SK-N-SH (cell line): ENCODE data around the gene NELFB.

Experiments used
- CTCF ChIP-seq: fragments of 200-600 bp; sonication (generic); IDR thresholded peaks from 2 replicates; pipeline ENCODE4 v1.6.1; 2017; ENCODE audit warnings: antibody characterized with exemption, mild to moderate bottlenecking, moderate library complexity
- EP300 ChIP-seq, 2 experiments: IDR thresholded peaks; 2 replicates each; pipeline versions ENCODE4 v1.4.0 to v1.6.1; 2012; ENCODE audit warnings: borderline replicate concordance in 1 of 2, low read depth in 1 of 2, low read length in 1 of 2
- EZH2phosphoT487 ChIP-seq: fragments of 200-600 bp; sonication (generic); IDR thresholded peaks from 2 replicates; pipeline ENCODE4 v1.6.1; 2017; ENCODE audit warnings: low read depth, mixed run types, mild to moderate bottlenecking, antibody characterized with exemption, moderate library complexity, borderline replicate concordance
- FOXJ3 ChIP-seq: sonication (generic); formaldehyde crosslinking; IDR thresholded peaks from 2 replicates; pipeline ENCODE4 v1.5.1; 2020; ENCODE audit warnings: mild to moderate bottlenecking, missing genetic modification reagents
- MXI1 ChIP-seq: IDR thresholded peaks from 2 replicates; pipeline ENCODE4 v1.6.1; 2012; ENCODE audit warnings: mild to moderate bottlenecking, low read depth, low read length, improper control_type of control experiment
- REST ChIP-seq: IDR thresholded peaks from 2 replicates; pipeline ENCODE4 v1.6.1; 2012; ENCODE audit warnings: mild to moderate bottlenecking, low read depth, low read length, moderate library complexity
- RFX5 ChIP-seq: IDR thresholded peaks from 2 replicates; pipeline ENCODE4 v1.6.1; 2012; ENCODE audit warnings: mild to moderate bottlenecking, improper control_type of control experiment, low read length
- RXRA ChIP-seq: IDR thresholded peaks from 2 replicates; pipeline ENCODE4 v1.4.0; 2012; ENCODE audit warnings: low read depth, mild to moderate bottlenecking, borderline replicate concordance
- SIN3A ChIP-seq: IDR thresholded peaks from 2 replicates; pipeline ENCODE4 v1.6.1; 2012; ENCODE audit warnings: low read depth, mild to moderate bottlenecking, low read length, moderate library complexity, borderline replicate concordance
- USF2 ChIP-seq: fragments of 150-350 bp; IDR thresholded peaks from 2 replicates; pipeline ENCODE4 v1.6.1; 2017; ENCODE audit warnings: antibody characterized with exemption, low read length, low read depth, borderline replicate concordance
- YY1 ChIP-seq: IDR thresholded peaks from 2 replicates; pipeline ENCODE4 v1.4.0; 2012; ENCODE audit warnings: low read depth, mild to moderate bottlenecking

GRCh38 chr9:137299203-137299565 lies 44.1 kb downstream of the NELFB start:
- no peak for TF ChIP-seq SIN3A
- TF ChIP-seq REST, result no peak
- TF ChIP-seq CTCF, result no peak
- no peak for TF ChIP-seq YY1
- no peak for TF ChIP-seq EZH2phosphoT487
- TF ChIP-seq USF2, result no peak
- no peak for TF ChIP-seq MXI1
- no peak for TF ChIP-seq RXRA
- no peak for TF ChIP-seq RFX5
- no peak for TF ChIP-seq EP300 (IDR thresholded peaks at IDR 0.05; ENCODE audit: borderline replicate concordance in 1 of 2, low read depth in 1 of 2, low read length in 1 of 2)
- TF ChIP-seq FOXJ3 (CRISPR knock-in tag), result no peak
